Calu3 (cell line): ENCODE data around the gene PSME1. TPM values are rescaled to one million over a fixed set of nuclear protein-coding genes. Genes with fewer than 3 reads are reported as not detected.

Experiments used
- BruUV-seq: library from RNA; stranded (reverse); fragments of 400-500 nt; replicated peaks from 2 replicates; lab custom pipeline; 2021; lab: Mats Ljungman, UMichigan
- CTCF ChIA-PET: fragments of 300-600 bp; sonication (Branson Sonifier 250); formaldehyde crosslinking; loops from one replicate; lab custom pipeline; 2022; ENCODE audit warnings: antibody characterized with exemption; lab: Charles Lee
- DNase-seq: peaks from one replicate; pipeline ENCODE4 v3.0.0; 2022
- H3K27ac Mint-ChIP-seq: one replicate; pipeline ENCODE4 v1.8.0; 2022; ENCODE audit warnings: mixed read lengths; ENCODE audit not compliant: unreplicated experiment
- H3K27me3 Mint-ChIP-seq: one replicate; pipeline ENCODE4 v1.8.0; 2022; ENCODE audit warnings: mixed read lengths; ENCODE audit not compliant: unreplicated experiment
- H3K36me3 Mint-ChIP-seq: one replicate; pipeline ENCODE4 v1.8.0; 2022; ENCODE audit warnings: mild to moderate bottlenecking, moderate library complexity, mixed read lengths; ENCODE audit not compliant: insufficient read depth, unreplicated experiment
- H3K4me1 Mint-ChIP-seq: one replicate; pipeline ENCODE4 v1.8.0; 2022; ENCODE audit warnings: mild to moderate bottlenecking, low read depth, mixed read lengths; ENCODE audit not compliant: unreplicated experiment
- H3K4me3 Mint-ChIP-seq: one replicate; pipeline ENCODE4 v1.8.0; 2022; ENCODE audit warnings: mild to moderate bottlenecking, low read depth, moderate library complexity, mixed read lengths; ENCODE audit not compliant: unreplicated experiment
- H3K9me3 Mint-ChIP-seq: one replicate; pipeline ENCODE4 v1.8.0; 2022; ENCODE audit warnings: low read depth, mixed read lengths; ENCODE audit not compliant: unreplicated experiment
- CTCF ChIP-seq: fragments of 200-600 bp; IDR thresholded peaks from one replicate; pipeline ENCODE4 v1.8.0; 2022; ENCODE audit warnings: antibody characterized with exemption; ENCODE audit not compliant: unreplicated experiment
- intact Hi-C: fragments of 100-400 bp; cut with micrococcal nuclease; formaldehyde crosslinking; loops from one replicate; pipeline ENCODE4 v1.10.0; 2022; ENCODE audit not compliant: unreplicated experiment
- total RNA-seq: library from RNA; stranded (reverse); gene quantifications from 2 replicates; pipeline ENCODE4 v1.2.3, GENCODE V29; 2022

The PSME1 gene
- total RNA-seq, 1 experiment from 2014 or later = 259 TPM

- H3K4me3 Mint-ChIP-seq = no peak overlapping the region
- no peak for DNase-seq
- H3K27me3 Mint-ChIP-seq = no peaks in the 10 kb centered on the region
- CTCF ChIA-PET = no interaction called here
- no peak overlapping the region for H3K27ac Mint-ChIP-seq
- intact Hi-C loops = no loop called here
- no peaks in the 10 kb centered on the region for H3K9me3 Mint-ChIP-seq
- no peak for TF ChIP-seq CTCF
- no TSS peak for BruUV-seq
- peaks cover 20% of the 10 kb centered on the region for H3K4me1 Mint-ChIP-seq
- peaks cover 32% of the 10 kb centered on the region for H3K36me3 Mint-ChIP-seq
Measured at GRCh38 chr14:24133735-24134134, 2.3 kb upstream of the PSME1 start.

- Mint-ChIP-seq H3K27ac (peak overlapping the region; percentile 69), H3K4me3 (peak overlapping the region; percentile 82), H3K9me3 (no peaks in the 10 kb centered on the region), H3K36me3 (peaks cover 40% of the 10 kb centered on the region), H3K27me3 (no peaks in the 10 kb centered on the region), H3K4me1 (peaks cover 30% of the 10 kb centered on the region)
- TF ChIP-seq CTCF = no peak
- CTCF ChIA-PET = interaction anchor here (0.9 to 2.5 kb wide), 7 partner anchors 12 to 56 kb away, joined by 3 to 9 read pairs (median 5); partner anchors contain the start of genes DCAF11, IRF9, NRL and PCK2
- intact Hi-C loops = no loop called here
- no peak for DNase-seq
- BruUV-seq = no TSS peak
Measured at GRCh38 chr14:24135584-24135833, 485 bp upstream of the PSME1 start.

GRCh38 chr14:24136684-24137528 lies 912 bp downstream of the PSME1 start:
- Mint-ChIP-seq H3K36me3 (peaks cover 54% of the 10 kb centered on the region), H3K27me3 (no peaks in the 10 kb centered on the region), H3K9me3 (no peaks in the 10 kb centered on the region), H3K4me3 (peak overlapping the region; percentile 82), H3K4me1 (peaks cover 30% of the 10 kb centered on the region), H3K27ac (peak overlapping the region; percentile 46)
- no peak for DNase-seq
- no TSS peak for BruUV-seq
- no peak for TF ChIP-seq CTCF
- intact Hi-C loops = no loop called here
- CTCF ChIA-PET = interaction anchor here (1.0 to 2.5 kb wide), 4 partner anchors 10 to 28 kb away, joined by 3 to 9 read pairs (median 7); partner anchors contain the start of genes DCAF11, IRF9, NRL and RNF31

- Mint-ChIP-seq H3K27ac (no peak overlapping the region), H3K4me3 (peak overlapping the region; percentile 82), H3K36me3 (peaks cover 62% of the 10 kb centered on the region), H3K27me3 (no peaks in the 10 kb centered on the region), H3K9me3 (no peaks in the 10 kb centered on the region), H3K4me1 (peaks cover 30% of the 10 kb centered on the region)
- intact Hi-C loops = no loop called here
- TSS peak; percentile 77 for BruUV-seq
- DNase-seq = no peak
- CTCF ChIA-PET = interaction anchor here (1.0 to 2.5 kb wide), 3 partner anchors 23 to 29 kb away, joined by 3 to 9 read pairs (median 9); partner anchors contain the start of genes DCAF11, IRF9 and NRL
- no peak for TF ChIP-seq CTCF
Measured at GRCh38 chr14:24137529-24138395, 1.8 kb downstream of the PSME1 start.
